SW 1271 (cell line): Measurements from ENCODE around the gene TSPAN33.
"Not testable (repeated sequence)": the region's sequence is repeated elsewhere in the genome, so short reads cannot be mapped to it uniquely, and the experiment has no call there.

Experiments used
- DNase-seq, 2 experiments: peaks; one replicate each; lab custom pipeline; 2025; lab: John Stamatoyannopoulos, UW

TSPAN33 gene

GRCh38 chr7:129144095-129144833, at the start of gene TSPAN33:
TSPAN33 (plus strand) TSS chr7:129144707; CDS start chr7:129144981, 274 bp downstream.
- DNase-seq, result peak; percentile 29 to 55

- no peak for DNase-seq
These were observed 49.2 kb upstream of the TSPAN33 start for GRCh38 chr7:129095258-129095657.

- no peak for DNase-seq
These were observed 46.0 kb upstream of the TSPAN33 start for GRCh38 chr7:129098409-129099084.

GRCh38 chr7:129100827-129101166, 43.7 kb upstream of the TSPAN33 start:
- DNase-seq, result no peak

GRCh38 chr7:129101746-129102145, 42.8 kb upstream of the TSPAN33 start:
- no peak for DNase-seq

- DNase-seq, result no peak
These were observed 40.8 kb upstream of the TSPAN33 start for GRCh38 chr7:129103561-129104324.

- no peak for DNase-seq
These were observed 35.9 kb upstream of the TSPAN33 start for GRCh38 chr7:129108581-129108980.

GRCh38 chr7:129110258-129110981, 34.1 kb upstream of the TSPAN33 start:
- DNase-seq, result no peak

GRCh38 chr7:129110982-129111376, 33.5 kb upstream of the TSPAN33 start:
- DNase-seq, result no peak

GRCh38 chr7:129115676-129116075, 28.8 kb upstream of the TSPAN33 start:
- no peak for DNase-seq

GRCh38 chr7:129118182-129118581, 26.3 kb upstream of the TSPAN33 start:
- DNase-seq, result no peak

- no peak for DNase-seq
These were observed 25.5 kb upstream of the TSPAN33 start for GRCh38 chr7:129118976-129119375.

- DNase-seq, result not testable (repeated sequence)
These were observed 22.9 kb upstream of the TSPAN33 start for GRCh38 chr7:129121501-129122077.

GRCh38 chr7:129122078-129122750, 22.3 kb upstream of the TSPAN33 start:
- DNase-seq, result no peak

- DNase-seq, result no peak
These were observed 21.6 kb upstream of the TSPAN33 start for GRCh38 chr7:129122751-129123509.

- no peak for DNase-seq
These were observed 21.0 kb upstream of the TSPAN33 start for GRCh38 chr7:129123510-129123857.

- DNase-seq, result no peak
These were observed 18.2 kb upstream of the TSPAN33 start for GRCh38 chr7:129126314-129126713.

GRCh38 chr7:129127154-129127553, 17.4 kb upstream of the TSPAN33 start:
- no peak for DNase-seq

- no peak for DNase-seq
These were observed 16.9 kb upstream of the TSPAN33 start for GRCh38 chr7:129127601-129128000.

- no peak for DNase-seq
These were observed 10.0 kb upstream of the TSPAN33 start for GRCh38 chr7:129134356-129134987.
